ENCODE data around the gene SPESP1. TPM values are rescaled to one million over a fixed set of nuclear protein-coding genes. Genes with fewer than 3 reads are reported as not detected.

SPESP1 gene
- total and polyA plus RNA-seq, 4 donors: 0.33 to 3.2 (median 1.4) TPM

DNA sequence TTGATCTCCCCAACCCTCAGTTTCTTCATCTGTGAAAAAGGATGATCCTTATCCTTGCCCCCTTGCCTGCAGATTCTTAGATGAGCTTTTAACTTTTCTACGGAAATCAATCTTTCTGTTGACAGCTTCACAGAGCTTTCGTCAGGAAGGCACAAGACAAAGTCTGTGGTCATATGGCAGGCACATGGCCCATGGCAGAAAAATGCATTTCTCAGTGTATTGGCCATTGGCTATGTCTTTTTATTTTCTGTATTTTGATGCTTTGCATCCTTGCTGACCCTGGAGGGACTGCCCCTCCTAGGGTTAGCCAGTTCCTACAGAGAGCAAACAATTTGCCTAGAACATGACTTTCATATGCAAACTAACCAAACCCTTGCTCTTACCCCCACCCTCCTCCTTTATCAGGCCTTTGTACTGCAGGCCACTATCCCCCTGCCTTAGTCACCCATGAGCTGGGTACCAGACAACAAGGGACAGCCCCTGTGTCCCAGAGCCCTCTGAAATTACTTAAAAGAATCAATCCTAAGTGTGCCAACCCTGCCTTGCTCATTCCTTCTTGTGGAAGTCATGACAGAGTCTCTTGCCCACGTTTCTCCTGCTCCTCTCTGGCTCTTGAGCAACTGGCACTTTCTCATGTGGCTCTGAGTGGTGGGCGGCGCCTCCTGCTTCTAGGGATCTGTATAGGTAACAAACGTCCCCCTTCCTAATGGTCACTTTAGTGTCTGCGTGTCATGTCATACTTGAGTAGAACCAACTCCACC, 60.1 kb downstream of the SPESP1 start:
- WGBS: 83% methylated on average over 7 of the region's 7 CpGs
- H3K27ac ChIP-seq (ENCODE audit: low read depth in 1 of 2, low read length in 2 of 2): no peak overlapping the region
- no peak overlapping the region for H3K9ac ChIP-seq (ENCODE audit: low read depth in 1 of 2, low read length in 2 of 2)
- H3K36me3 ChIP-seq (ENCODE audit: control insufficient read depth in 4 of 4, insufficient read depth in 3 of 4, low read depth in 1 of 4, low read length in 3 of 4): no peaks in the 10 kb centered on the region
- TF ChIP-seq, protein P1, sequence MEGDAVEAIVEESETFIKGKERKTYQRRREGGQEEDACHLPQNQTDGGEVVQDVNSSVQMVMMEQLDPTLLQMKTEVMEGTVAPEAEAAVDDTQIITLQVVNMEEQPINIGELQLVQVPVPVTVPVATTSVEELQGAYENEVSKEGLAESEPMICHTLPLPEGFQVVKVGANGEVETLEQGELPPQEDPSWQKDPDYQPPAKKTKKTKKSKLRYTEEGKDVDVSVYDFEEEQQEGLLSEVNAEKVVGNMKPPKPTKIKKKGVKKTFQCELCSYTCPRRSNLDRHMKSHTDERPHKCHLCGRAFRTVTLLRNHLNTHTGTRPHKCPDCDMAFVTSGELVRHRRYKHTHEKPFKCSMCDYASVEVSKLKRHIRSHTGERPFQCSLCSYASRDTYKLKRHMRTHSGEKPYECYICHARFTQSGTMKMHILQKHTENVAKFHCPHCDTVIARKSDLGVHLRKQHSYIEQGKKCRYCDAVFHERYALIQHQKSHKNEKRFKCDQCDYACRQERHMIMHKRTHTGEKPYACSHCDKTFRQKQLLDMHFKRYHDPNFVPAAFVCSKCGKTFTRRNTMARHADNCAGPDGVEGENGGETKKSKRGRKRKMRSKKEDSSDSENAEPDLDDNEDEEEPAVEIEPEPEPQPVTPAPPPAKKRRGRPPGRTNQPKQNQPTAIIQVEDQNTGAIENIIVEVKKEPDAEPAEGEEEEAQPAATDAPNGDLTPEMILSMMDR (IDR thresholded peaks at IDR 0.05; ENCODE audit: low read depth, low read length, missing input control): no peak
- TF ChIP-seq NR2F2 (IDR thresholded peaks at IDR 0.05): no peak
- no peak for TF ChIP-seq YY1 (IDR thresholded peaks at IDR 0.05)
- TF ChIP-seq GABPA (IDR thresholded peaks at IDR 0.05 in 1 of 2, conservative IDR thresholded peaks at IDR 0.05 in 1 of 2): no peak
- no peak for TF ChIP-seq HNF4G (IDR thresholded peaks at IDR 0.05)
- no peak for TF ChIP-seq JUND (IDR thresholded peaks at IDR 0.05)
- TF ChIP-seq EGR1 (IDR thresholded peaks at IDR 0.05; ENCODE audit: low read depth in 2 of 2): no peak
- TF ChIP-seq, protein P2, sequence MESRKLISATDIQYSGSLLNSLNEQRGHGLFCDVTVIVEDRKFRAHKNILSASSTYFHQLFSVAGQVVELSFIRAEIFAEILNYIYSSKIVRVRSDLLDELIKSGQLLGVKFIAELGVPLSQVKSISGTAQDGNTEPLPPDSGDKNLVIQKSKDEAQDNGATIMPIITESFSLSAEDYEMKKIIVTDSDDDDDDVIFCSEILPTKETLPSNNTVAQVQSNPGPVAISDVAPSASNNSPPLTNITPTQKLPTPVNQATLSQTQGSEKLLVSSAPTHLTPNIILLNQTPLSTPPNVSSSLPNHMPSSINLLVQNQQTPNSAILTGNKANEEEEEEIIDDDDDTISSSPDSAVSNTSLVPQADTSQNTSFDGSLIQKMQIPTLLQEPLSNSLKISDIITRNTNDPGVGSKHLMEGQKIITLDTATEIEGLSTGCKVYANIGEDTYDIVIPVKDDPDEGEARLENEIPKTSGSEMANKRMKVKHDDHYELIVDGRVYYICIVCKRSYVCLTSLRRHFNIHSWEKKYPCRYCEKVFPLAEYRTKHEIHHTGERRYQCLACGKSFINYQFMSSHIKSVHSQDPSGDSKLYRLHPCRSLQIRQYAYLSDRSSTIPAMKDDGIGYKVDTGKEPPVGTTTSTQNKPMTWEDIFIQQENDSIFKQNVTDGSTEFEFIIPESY (IDR thresholded peaks at IDR 0.05): no peak
- TF ChIP-seq, protein P3, sequence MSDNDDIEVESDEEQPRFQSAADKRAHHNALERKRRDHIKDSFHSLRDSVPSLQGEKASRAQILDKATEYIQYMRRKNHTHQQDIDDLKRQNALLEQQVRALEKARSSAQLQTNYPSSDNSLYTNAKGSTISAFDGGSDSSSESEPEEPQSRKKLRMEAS (IDR thresholded peaks at IDR 0.05): no peak
- TF ChIP-seq, protein P4, sequence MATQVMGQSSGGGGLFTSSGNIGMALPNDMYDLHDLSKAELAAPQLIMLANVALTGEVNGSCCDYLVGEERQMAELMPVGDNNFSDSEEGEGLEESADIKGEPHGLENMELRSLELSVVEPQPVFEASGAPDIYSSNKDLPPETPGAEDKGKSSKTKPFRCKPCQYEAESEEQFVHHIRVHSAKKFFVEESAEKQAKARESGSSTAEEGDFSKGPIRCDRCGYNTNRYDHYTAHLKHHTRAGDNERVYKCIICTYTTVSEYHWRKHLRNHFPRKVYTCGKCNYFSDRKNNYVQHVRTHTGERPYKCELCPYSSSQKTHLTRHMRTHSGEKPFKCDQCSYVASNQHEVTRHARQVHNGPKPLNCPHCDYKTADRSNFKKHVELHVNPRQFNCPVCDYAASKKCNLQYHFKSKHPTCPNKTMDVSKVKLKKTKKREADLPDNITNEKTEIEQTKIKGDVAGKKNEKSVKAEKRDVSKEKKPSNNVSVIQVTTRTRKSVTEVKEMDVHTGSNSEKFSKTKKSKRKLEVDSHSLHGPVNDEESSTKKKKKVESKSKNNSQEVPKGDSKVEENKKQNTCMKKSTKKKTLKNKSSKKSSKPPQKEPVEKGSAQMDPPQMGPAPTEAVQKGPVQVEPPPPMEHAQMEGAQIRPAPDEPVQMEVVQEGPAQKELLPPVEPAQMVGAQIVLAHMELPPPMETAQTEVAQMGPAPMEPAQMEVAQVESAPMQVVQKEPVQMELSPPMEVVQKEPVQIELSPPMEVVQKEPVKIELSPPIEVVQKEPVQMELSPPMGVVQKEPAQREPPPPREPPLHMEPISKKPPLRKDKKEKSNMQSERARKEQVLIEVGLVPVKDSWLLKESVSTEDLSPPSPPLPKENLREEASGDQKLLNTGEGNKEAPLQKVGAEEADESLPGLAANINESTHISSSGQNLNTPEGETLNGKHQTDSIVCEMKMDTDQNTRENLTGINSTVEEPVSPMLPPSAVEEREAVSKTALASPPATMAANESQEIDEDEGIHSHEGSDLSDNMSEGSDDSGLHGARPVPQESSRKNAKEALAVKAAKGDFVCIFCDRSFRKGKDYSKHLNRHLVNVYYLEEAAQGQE (IDR thresholded peaks at IDR 0.05): no peak
- TF ChIP-seq FOXA1 (IDR thresholded peaks at IDR 0.05): no peak
- no peak for TF ChIP-seq TAF1 (conservative IDR thresholded peaks at IDR 0.05)
- TF ChIP-seq RXRA (IDR thresholded peaks at IDR 0.05): no peak
- TF ChIP-seq, protein P5, sequence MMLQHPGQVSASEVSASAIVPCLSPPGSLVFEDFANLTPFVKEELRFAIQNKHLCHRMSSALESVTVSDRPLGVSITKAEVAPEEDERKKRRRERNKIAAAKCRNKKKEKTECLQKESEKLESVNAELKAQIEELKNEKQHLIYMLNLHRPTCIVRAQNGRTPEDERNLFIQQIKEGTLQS (IDR thresholded peaks at IDR 0.05): no peak
- no peak for TF ChIP-seq SP1 (IDR thresholded peaks at IDR 0.05)
- no peak for TF ChIP-seq HNF4A (conservative IDR thresholded peaks at IDR 0.05)
- TF ChIP-seq RAD21 (IDR thresholded peaks at IDR 0.05): no peak
- H3K27me3 ChIP-seq (ENCODE audit: control insufficient read depth in 4 of 4, insufficient read depth in 4 of 4, low read length in 3 of 4): peaks cover 0 to 7% (median 0%) of the 10 kb centered on the region in 4 donors
- no peak for DNase-seq (ENCODE audit: low spot score)
- no peaks in the 10 kb centered on the region for H3K9me3 ChIP-seq (ENCODE audit: control insufficient read depth in 4 of 4, low read length in 3 of 4)
- no peak overlapping the region for H3K4me3 ChIP-seq (ENCODE audit: low read depth in 1 of 3, low read length in 3 of 3)
- no peaks in the 10 kb centered on the region for H3K4me1 ChIP-seq (ENCODE audit: control insufficient read depth in 4 of 4, insufficient read depth in 4 of 4, low read length in 3 of 4)

All from liver (tissue), 9 donors.